C4-2B (cell line): ENCODE measurements around the gene ZNF219.

Source experiments
- H3K27ac ChIP-seq: fragments of 450-650 bp; 2 replicates; pipeline ENCODE4 v1.5.1; 2017
- CTCF ChIP-seq: fragments of 450-650 bp; conservative IDR thresholded peaks from 2 replicates; pipeline ENCODE4 v1.5.1; 2017; ENCODE audit warnings: mild to moderate bottlenecking
- ZFX ChIP-seq: fragments of 450-650 bp; IDR thresholded peaks from 2 replicates; pipeline ENCODE4 v1.6.1; 2017

Gene ZNF219

GRCh38 chr14:21118933-21119332, 20.5 kb upstream of the ZNF219 start:
- no peak for TF ChIP-seq CTCF
- no peak for TF ChIP-seq ZFX
- H3K27ac ChIP-seq: no peak overlapping the region

GRCh38 chr14:21113369-21113768, 14.9 kb upstream of the ZNF219 start:
- H3K27ac ChIP-seq: no peak overlapping the region
- no peak for TF ChIP-seq ZFX
- TF ChIP-seq CTCF: no peak

GRCh38 chr14:21112255-21112654, 13.8 kb upstream of the ZNF219 start:
- no peak for TF ChIP-seq ZFX
- TF ChIP-seq CTCF: no peak

GRCh38 chr14:21109377-21110138, 11.1 kb upstream of the ZNF219 start:
- no peak for TF ChIP-seq ZFX
- TF ChIP-seq CTCF: no peak
- no peak overlapping the region for H3K27ac ChIP-seq

More at GRCh38 chr14:21112255-21112654, 13.8 kb upstream of the ZNF219 start:
- H3K27ac ChIP-seq: no peak overlapping the region

- TF ChIP-seq ZFX: no peak
- TF ChIP-seq CTCF: no peak
- no peak overlapping the region for H3K27ac ChIP-seq
Measured at GRCh38 chr14:21108791-21109190, 10.3 kb upstream of the ZNF219 start.

GRCh38 chr14:21107283-21107800, 8.9 kb upstream of the ZNF219 start:
- H3K27ac ChIP-seq: 0 out of 2 replicates have a peak overlapping the region, but pooled peaks have one; percentile 15
- no peak for TF ChIP-seq CTCF
- no peak for TF ChIP-seq ZFX

GRCh38 chr14:21106498-21107282, 8.2 kb upstream of the ZNF219 start:
- H3K27ac ChIP-seq: 0 out of 2 replicates have a peak overlapping the region, but pooled peaks have one; percentile 15
- TF ChIP-seq ZFX (no peak), CTCF (peak; percentile 94)
